Adipocyte (in vitro differentiated cells): ENCODE data around the gene PSMB7.

ENCODE experiments used
- DNase-seq: peaks from one replicate; pipeline ENCODE4 v3.0.0-alpha.2; 2015; ENCODE audit warnings: low read depth
- H3K27me3 ChIP-seq: replicated peaks from 2 replicates; pipeline ENCODE4 v1.7.0; 2013; ENCODE audit warnings: mild to moderate bottlenecking, low read length, moderate library complexity; ENCODE audit not compliant: control insufficient read depth, insufficient read depth
- H3K36me3 ChIP-seq: 2 replicates; pipeline ENCODE4 v1.7.0; 2013; ENCODE audit warnings: low read length, mild to moderate bottlenecking, moderate library complexity; ENCODE audit not compliant: control insufficient read depth, insufficient read depth, severe bottlenecking
- H3K4me1 ChIP-seq: 2 replicates; pipeline ENCODE4 v1.7.0; 2013; ENCODE audit warnings: mild to moderate bottlenecking, low read length, moderate library complexity; ENCODE audit not compliant: control insufficient read depth, insufficient read depth
- H3K4me3 ChIP-seq: 2 replicates; pipeline ENCODE4 v1.7.0; 2013; ENCODE audit warnings: mild to moderate bottlenecking, low read length, moderate library complexity
- H3K9ac ChIP-seq: 2 replicates; pipeline ENCODE4 v1.7.0; 2013; ENCODE audit warnings: mild to moderate bottlenecking, low read length, moderate library complexity
- H3K9me3 ChIP-seq: 2 replicates; pipeline ENCODE4 v1.7.0; 2013; ENCODE audit warnings: mild to moderate bottlenecking, low read length, moderate library complexity; ENCODE audit not compliant: control insufficient read depth

PSMB7 gene

GRCh38 chr9:124353166-124353768 lies 62.0 kb downstream of the PSMB7 start:
- Histone ChIP-seq H3K36me3 (peaks cover 69% of the 10 kb centered on the region), H3K9ac (no peak overlapping the region)
- DNase-seq = no peak

GRCh38 chr9:124352616-124353015 lies 62.6 kb downstream of the PSMB7 start:
- no peaks in the 10 kb centered on the region for H3K27me3 ChIP-seq
- H3K9ac ChIP-seq = no peak overlapping the region
- no peak overlapping the region for H3K4me3 ChIP-seq
- H3K36me3 ChIP-seq = peaks cover 75% of the 10 kb centered on the region
- no peak for DNase-seq
- no peaks in the 10 kb centered on the region for H3K9me3 ChIP-seq
- peaks cover 23% of the 10 kb centered on the region for H3K4me1 ChIP-seq

More at GRCh38 chr9:124353166-124353768, 62.0 kb downstream of the PSMB7 start:
- H3K27me3 ChIP-seq = no peaks in the 10 kb centered on the region
- H3K9me3 ChIP-seq = no peaks in the 10 kb centered on the region
- no peak overlapping the region for H3K4me3 ChIP-seq
- peaks cover 23% of the 10 kb centered on the region for H3K4me1 ChIP-seq

GRCh38 chr9:124351672-124352468 lies 63.4 kb downstream of the PSMB7 start:
- no peak for DNase-seq
- H3K4me3 ChIP-seq = no peak overlapping the region
- no peaks in the 10 kb centered on the region for H3K27me3 ChIP-seq
- H3K9me3 ChIP-seq = no peaks in the 10 kb centered on the region
- peaks cover 83% of the 10 kb centered on the region for H3K36me3 ChIP-seq
- no peak overlapping the region for H3K9ac ChIP-seq
- H3K4me1 ChIP-seq = peaks cover 23% of the 10 kb centered on the region

- Histone ChIP-seq H3K9me3 (no peaks in the 10 kb centered on the region), H3K4me3 (no peak overlapping the region), H3K4me1 (peaks cover 23% of the 10 kb centered on the region), H3K27me3 (no peaks in the 10 kb centered on the region), H3K36me3 (peaks cover 81% of the 10 kb centered on the region), H3K9ac (no peak overlapping the region)
- no peak for DNase-seq
Observed at GRCh38 chr9:124350494-124351263, 64.6 kb downstream of the PSMB7 start.

- peaks cover 86% of the 10 kb centered on the region for H3K36me3 ChIP-seq
Observed at GRCh38 chr9:124349675-124350493, 65.4 kb downstream of the PSMB7 start.

GRCh38 chr9:124349267-124349666 lies 66.0 kb downstream of the PSMB7 start:
- H3K4me1 ChIP-seq = peaks cover 18% of the 10 kb centered on the region
- H3K27me3 ChIP-seq = no peaks in the 10 kb centered on the region
- no peak for DNase-seq
- peaks cover 92% of the 10 kb centered on the region for H3K36me3 ChIP-seq
- no peak overlapping the region for H3K9ac ChIP-seq
- H3K9me3 ChIP-seq = no peaks in the 10 kb centered on the region
- H3K4me3 ChIP-seq = no peak overlapping the region

More at GRCh38 chr9:124349675-124350493, 65.4 kb downstream of the PSMB7 start:
- peaks cover 23% of the 10 kb centered on the region for H3K4me1 ChIP-seq
- no peaks in the 10 kb centered on the region for H3K27me3 ChIP-seq
- no peak overlapping the region for H3K4me3 ChIP-seq
- DNase-seq = no peak
- H3K9me3 ChIP-seq = no peaks in the 10 kb centered on the region
- H3K9ac ChIP-seq = no peak overlapping the region

GRCh38 chr9:124348831-124349230 lies 66.4 kb downstream of the PSMB7 start:
- DNase-seq = no peak
- no peaks in the 10 kb centered on the region for H3K9me3 ChIP-seq
- H3K27me3 ChIP-seq = no peaks in the 10 kb centered on the region
- peaks cover 14% of the 10 kb centered on the region for H3K4me1 ChIP-seq
- H3K36me3 ChIP-seq = peaks cover 96% of the 10 kb centered on the region
- H3K4me3 ChIP-seq = no peak overlapping the region
- no peak overlapping the region for H3K9ac ChIP-seq

GRCh38 chr9:124348363-124348762 lies 66.9 kb downstream of the PSMB7 start:
- no peak for DNase-seq
- Histone ChIP-seq H3K4me3 (no peak overlapping the region), H3K27me3 (no peaks in the 10 kb centered on the region), H3K9me3 (no peaks in the 10 kb centered on the region), H3K4me1 (peaks cover 14% of the 10 kb centered on the region), H3K9ac (no peak overlapping the region), H3K36me3 (peaks cover 96% of the 10 kb centered on the region)

- Histone ChIP-seq H3K27me3 (no peaks in the 10 kb centered on the region), H3K9me3 (no peaks in the 10 kb centered on the region), H3K4me3 (no peak overlapping the region), H3K36me3 (peaks cover 94% of the 10 kb centered on the region), H3K9ac (no peak overlapping the region), H3K4me1 (peaks cover 13% of the 10 kb centered on the region)
- no peak for DNase-seq
Observed at GRCh38 chr9:124347968-124348358, 67.3 kb downstream of the PSMB7 start.

- Histone ChIP-seq H3K9me3 (no peaks in the 10 kb centered on the region), H3K9ac (no peak overlapping the region), H3K4me3 (no peak overlapping the region), H3K4me1 (peaks cover 13% of the 10 kb centered on the region), H3K27me3 (no peaks in the 10 kb centered on the region), H3K36me3 (peaks cover 88% of the 10 kb centered on the region)
- no peak for DNase-seq
Observed at GRCh38 chr9:124347206-124347967, 67.9 kb downstream of the PSMB7 start.
